Measurements from ENCODE around the gene CAPN7.
A peak's percentile ranks its signal among the peaks of the same experiment; 100 is the strongest.

CAPN7 gene

DNA sequence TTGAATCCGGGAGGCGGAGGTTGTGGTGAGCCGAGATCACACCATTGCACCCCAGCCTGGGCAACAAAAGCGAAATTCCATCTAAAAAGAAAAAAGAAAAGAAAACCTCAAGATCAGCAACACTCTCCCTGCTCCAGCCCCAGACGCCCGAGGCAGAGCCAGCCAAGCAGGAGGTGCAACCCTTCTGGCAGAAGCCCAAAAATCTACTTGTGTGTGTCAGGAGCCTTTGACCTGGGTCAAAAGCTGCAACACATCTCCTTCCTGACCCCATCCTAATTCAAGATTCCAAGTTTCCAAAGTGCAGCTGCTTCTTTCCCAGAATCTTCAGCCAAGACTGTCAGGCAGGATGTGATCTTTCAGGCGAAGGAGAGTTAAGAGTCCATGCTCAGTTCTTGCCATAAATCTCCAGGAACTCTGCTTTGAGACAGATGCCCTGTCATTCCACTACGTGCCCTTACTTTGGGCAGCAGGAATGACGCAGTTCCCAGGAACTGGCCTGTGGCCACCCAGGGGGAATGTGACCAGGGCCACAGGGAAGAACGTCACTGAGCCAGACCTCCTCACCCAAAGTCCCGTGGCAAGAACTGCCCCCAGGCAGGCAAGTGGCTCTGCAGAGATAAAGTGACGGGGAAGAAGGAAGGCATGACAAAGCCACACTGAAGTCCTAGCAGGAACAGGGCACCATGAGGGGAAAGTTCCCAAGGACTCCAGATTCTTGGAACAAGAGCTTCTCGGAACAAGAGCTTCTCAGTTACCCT, 86.9 kb downstream of the CAPN7 start:
- peaks cover 5% of the 10 kb centered on the region for H3K79me1 ChIP-seq (ENCODE audit: low read length)
- peaks cover 9 to 25% of the 10 kb centered on the region in 2 experiments for H3K36me3 ChIP-seq (ENCODE audit: control insufficient read depth in 1 of 2, insufficient read depth in 2 of 2, low read length in 2 of 2)
- no peaks in the 10 kb centered on the region for H3K27me3 ChIP-seq (ENCODE audit: insufficient read depth, low read length)
- H3K14ac ChIP-seq (ENCODE audit: low read length): peak overlapping the region; percentile 34
- H3K4ac ChIP-seq (ENCODE audit: low read depth, low read length): peak overlapping the region; percentile 70
- no peak overlapping the region for H4K8ac ChIP-seq (ENCODE audit: low read depth, low read length)
- peak overlapping the region; percentile 1 for H2BK5ac ChIP-seq (ENCODE audit: low read depth, low read length, poor library complexity)
- no peak overlapping the region for H2AK5ac ChIP-seq (ENCODE audit: low read length)
- H2AFZ ChIP-seq (ENCODE audit: insufficient read depth, low read length, poor library complexity): no peak overlapping the region
- H3K27ac ChIP-seq (ENCODE audit: low read depth, low read length): peak overlapping the region; percentile 54
- H3K4me1 ChIP-seq (ENCODE audit: control insufficient read depth in 1 of 2, insufficient read depth in 2 of 2, low read length in 2 of 2): peaks cover 9 to 17% of the 10 kb centered on the region in 2 experiments
- peak overlapping the region; percentile 11 for H2BK120ac ChIP-seq (ENCODE audit: insufficient read depth, low read length, poor library complexity)
- H4K12ac ChIP-seq (ENCODE audit: low read depth, low read length): no peak overlapping the region
- H2BK12ac ChIP-seq (ENCODE audit: low read length): no peak overlapping the region
- peak overlapping the region; percentile 28 for H3K4me3 ChIP-seq (ENCODE audit: low read depth, low read length)
- no peak overlapping the region for H3K9ac ChIP-seq (ENCODE audit: low read length)
- H3K23ac ChIP-seq (ENCODE audit: low read length): peak overlapping the region; percentile 14
- H3K4me2 ChIP-seq (ENCODE audit: low read length): no peak overlapping the region
- H4K91ac ChIP-seq (ENCODE audit: low read depth, low read length): peak overlapping the region; percentile 20
- peaks cover 14% of the 10 kb centered on the region for H3K79me2 ChIP-seq (ENCODE audit: control insufficient read depth, insufficient read depth, low read length, poor library complexity)
- peak; percentile 95 to 96 for DNase-seq
- no CpG with 5 or more reads among the region's 13 CpGs for WGBS (ENCODE audit: extremely low coverage, insufficient coverage, insufficient read length)
- no peak overlapping the region for H3K18ac ChIP-seq (ENCODE audit: low read length)
- H3K9me3 ChIP-seq (ENCODE audit: insufficient read depth, low read depth, low read length): no peaks in the 10 kb centered on the region

GRCh38 chr3:15294929-15295328, 88.9 kb downstream of the CAPN7 start:
- Histone ChIP-seq H3K9me3 (ENCODE audit: insufficient read depth, low read depth, low read length) (no peaks in the 10 kb centered on the region), H3K23ac (ENCODE audit: low read length) (no peak overlapping the region), H2BK5ac (ENCODE audit: low read depth, low read length, poor library complexity) (no peak overlapping the region), H3K27ac (ENCODE audit: low read depth, low read length) (no peak overlapping the region), H4K12ac (ENCODE audit: low read depth, low read length) (no peak overlapping the region), H3K4ac (ENCODE audit: low read depth, low read length) (peak overlapping the region; percentile 23), H4K91ac (ENCODE audit: low read depth, low read length) (no peak overlapping the region), H3K14ac (ENCODE audit: low read length) (no peak overlapping the region), H3K27me3 (ENCODE audit: insufficient read depth, low read length) (no peaks in the 10 kb centered on the region), H3K36me3 (ENCODE audit: control insufficient read depth in 1 of 2, insufficient read depth in 2 of 2, low read length in 2 of 2) (peaks cover 5 to 26% of the 10 kb centered on the region in 2 experiments), H3K79me2 (ENCODE audit: control insufficient read depth, insufficient read depth, low read length, poor library complexity) (peaks cover 14% of the 10 kb centered on the region), H3K9ac (ENCODE audit: low read length) (no peak overlapping the region), H2BK12ac (ENCODE audit: low read length) (no peak overlapping the region), H4K8ac (ENCODE audit: low read depth, low read length) (no peak overlapping the region), H3K79me1 (ENCODE audit: low read length) (peaks cover 5% of the 10 kb centered on the region), H2AK5ac (ENCODE audit: low read length) (no peak overlapping the region), H3K4me1 (ENCODE audit: control insufficient read depth in 1 of 2, insufficient read depth in 2 of 2, low read length in 2 of 2) (peaks cover 11 to 22% of the 10 kb centered on the region in 2 experiments), H2AFZ (ENCODE audit: insufficient read depth, low read length, poor library complexity) (no peak overlapping the region), H3K4me2 (ENCODE audit: low read length) (no peak overlapping the region), H3K4me3 (ENCODE audit: low read depth, low read length) (no peak overlapping the region), H3K18ac (ENCODE audit: low read length) (no peak overlapping the region), H2BK120ac (ENCODE audit: insufficient read depth, low read length, poor library complexity) (no peak overlapping the region)
- no CpG with 5 or more reads among the region's 5 CpGs for WGBS (ENCODE audit: extremely low coverage, insufficient coverage, insufficient read length)
- no peak for DNase-seq

GRCh38 chr3:15295506-15295905, 89.5 kb downstream of the CAPN7 start:
- H3K4me1 ChIP-seq (ENCODE audit: control insufficient read depth in 1 of 2, insufficient read depth in 2 of 2, low read length in 2 of 2): peaks cover 11 to 23% of the 10 kb centered on the region in 2 experiments
- no peak overlapping the region for H3K18ac ChIP-seq (ENCODE audit: low read length)
- no peak overlapping the region for H3K14ac ChIP-seq (ENCODE audit: low read length)
- no peaks in the 10 kb centered on the region for H3K27me3 ChIP-seq (ENCODE audit: insufficient read depth, low read length)
- peaks cover 5 to 31% of the 10 kb centered on the region in 2 experiments for H3K36me3 ChIP-seq (ENCODE audit: control insufficient read depth in 1 of 2, insufficient read depth in 2 of 2, low read length in 2 of 2)
- no peak overlapping the region for H3K23ac ChIP-seq (ENCODE audit: low read length)
- no peak overlapping the region for H3K4me3 ChIP-seq (ENCODE audit: low read depth, low read length)
- WGBS (ENCODE audit: extremely low coverage, insufficient coverage, insufficient read length): no CpG with 5 or more reads among the region's 6 CpGs
- DNase-seq: peak in 1 of 2 donors; percentile 53
- no peak overlapping the region for H2AK5ac ChIP-seq (ENCODE audit: low read length)
- H3K9me3 ChIP-seq (ENCODE audit: insufficient read depth, low read depth, low read length): no peaks in the 10 kb centered on the region
- no peak overlapping the region for H2AFZ ChIP-seq (ENCODE audit: insufficient read depth, low read length, poor library complexity)
- no peak overlapping the region for H4K12ac ChIP-seq (ENCODE audit: low read depth, low read length)
- no peak overlapping the region for H3K4me2 ChIP-seq (ENCODE audit: low read length)
- no peak overlapping the region for H4K91ac ChIP-seq (ENCODE audit: low read depth, low read length)
- H2BK120ac ChIP-seq (ENCODE audit: insufficient read depth, low read length, poor library complexity): no peak overlapping the region
- no peak overlapping the region for H2BK5ac ChIP-seq (ENCODE audit: low read depth, low read length, poor library complexity)
- peaks cover 5% of the 10 kb centered on the region for H3K79me1 ChIP-seq (ENCODE audit: low read length)
- no peak overlapping the region for H3K27ac ChIP-seq (ENCODE audit: low read depth, low read length)
- H3K4ac ChIP-seq (ENCODE audit: low read depth, low read length): peak overlapping the region; percentile 24
- no peak overlapping the region for H3K9ac ChIP-seq (ENCODE audit: low read length)
- peaks cover 18% of the 10 kb centered on the region for H3K79me2 ChIP-seq (ENCODE audit: control insufficient read depth, insufficient read depth, low read length, poor library complexity)
- H2BK12ac ChIP-seq (ENCODE audit: low read length): no peak overlapping the region
- no peak overlapping the region for H4K8ac ChIP-seq (ENCODE audit: low read depth, low read length)

DNA sequence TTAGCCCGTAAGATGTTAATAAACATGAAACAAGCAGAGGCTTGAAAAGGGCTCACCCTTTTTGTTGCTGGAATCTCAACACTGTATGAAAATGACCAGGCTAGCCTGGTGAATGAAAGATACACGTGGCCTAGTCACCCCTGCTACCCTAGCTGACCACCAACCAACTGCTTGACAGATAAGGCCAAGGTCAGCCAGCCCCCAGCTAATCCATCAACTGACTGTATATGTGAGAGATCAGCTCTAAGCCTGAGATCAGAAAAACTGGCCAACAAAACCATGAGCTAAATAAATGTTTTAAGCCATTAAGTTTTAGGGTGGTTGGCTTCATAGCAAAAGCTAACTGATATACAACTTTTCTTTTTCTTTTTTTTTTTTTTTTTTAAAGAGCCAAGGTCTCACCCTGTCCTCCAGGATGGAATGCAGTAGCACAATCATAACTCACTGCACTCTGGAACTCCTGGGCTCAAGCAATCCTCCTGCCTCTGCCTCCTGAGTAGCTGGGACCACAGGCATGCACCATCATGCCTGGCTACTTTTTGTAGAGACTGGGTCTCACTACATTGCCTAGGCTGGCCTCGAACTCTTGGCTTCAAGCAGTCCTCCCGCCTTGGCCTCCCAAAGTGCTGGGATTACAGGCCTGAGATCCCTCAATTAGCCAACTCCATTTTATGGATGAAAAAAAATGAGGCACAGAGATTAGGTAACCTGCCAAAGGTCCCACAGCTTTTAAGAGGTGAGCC, 91.7 kb downstream of the CAPN7 start:
- Histone ChIP-seq H2BK12ac (ENCODE audit: low read length) (no peak overlapping the region), H3K27ac (ENCODE audit: low read depth, low read length) (no peak overlapping the region), H2BK120ac (ENCODE audit: insufficient read depth, low read length, poor library complexity) (no peak overlapping the region), H2BK5ac (ENCODE audit: low read depth, low read length, poor library complexity) (no peak overlapping the region), H3K79me2 (ENCODE audit: control insufficient read depth, insufficient read depth, low read length, poor library complexity) (peaks cover 15% of the 10 kb centered on the region), H3K9me3 (ENCODE audit: insufficient read depth, low read depth, low read length) (no peaks in the 10 kb centered on the region), H3K4me3 (ENCODE audit: low read depth, low read length) (no peak overlapping the region), H3K27me3 (ENCODE audit: insufficient read depth, low read length) (no peaks in the 10 kb centered on the region), H3K79me1 (ENCODE audit: low read length) (peaks cover 4% of the 10 kb centered on the region), H3K4me2 (ENCODE audit: low read length) (no peak overlapping the region), H3K9ac (ENCODE audit: low read length) (no peak overlapping the region), H4K91ac (ENCODE audit: low read depth, low read length) (no peak overlapping the region), H3K23ac (ENCODE audit: low read length) (no peak overlapping the region), H3K4ac (ENCODE audit: low read depth, low read length) (peak overlapping the region; percentile 73), H3K4me1 (ENCODE audit: control insufficient read depth in 1 of 2, insufficient read depth in 2 of 2, low read length in 2 of 2) (peaks cover 15 to 26% of the 10 kb centered on the region in 2 experiments), H4K12ac (ENCODE audit: low read depth, low read length) (no peak overlapping the region), H2AK5ac (ENCODE audit: low read length) (no peak overlapping the region), H3K18ac (ENCODE audit: low read length) (peak overlapping the region; percentile 33), H4K8ac (ENCODE audit: low read depth, low read length) (no peak overlapping the region), H3K14ac (ENCODE audit: low read length) (no peak overlapping the region), H2AFZ (ENCODE audit: insufficient read depth, low read length, poor library complexity) (no peak overlapping the region), H3K36me3 (ENCODE audit: control insufficient read depth in 1 of 2, insufficient read depth in 2 of 2, low read length in 2 of 2) (peaks cover 19 to 44% of the 10 kb centered on the region in 2 experiments)
- WGBS (ENCODE audit: extremely low coverage, insufficient coverage, insufficient read length): no CpG with 5 or more reads among the region's 4 CpGs
- no peak for DNase-seq
